Transverse colon (tissue), 3 donors: ENCODE measurements around the gene BMAL1.

Source experiments
- EP300 ChIP-seq: sonication (generic); formaldehyde crosslinking; IDR thresholded peaks from one replicate; pipeline ENCODE4 v1.6.1; 2017; ENCODE audit warnings: antibody characterized with exemption, low read depth
- POLR2A ChIP-seq: fragments of 450-650 bp; IDR thresholded peaks from one replicate; pipeline ENCODE4 v1.6.1; 2016; ENCODE audit warnings: antibody characterized with exemption, mild to moderate bottlenecking, moderate library complexity
- TF ChIP-seq, protein P1 (sequence below), 5 experiments: fragments of 200-600 bp in 3 of 5; fragments of 450-650 bp in 2 of 5; sonication (generic) in 3 of 5; IDR thresholded peaks; 1 replicate in 2 of 5; 2 replicates in 3 of 5; pipeline ENCODE4 v1.5.1; 2016 to 2017; ENCODE audit warnings: antibody characterized with exemption in 5 of 5, inconsistent platforms in 3 of 5, mild to moderate bottlenecking in 2 of 5, moderate library complexity in 1 of 5

DNA sequence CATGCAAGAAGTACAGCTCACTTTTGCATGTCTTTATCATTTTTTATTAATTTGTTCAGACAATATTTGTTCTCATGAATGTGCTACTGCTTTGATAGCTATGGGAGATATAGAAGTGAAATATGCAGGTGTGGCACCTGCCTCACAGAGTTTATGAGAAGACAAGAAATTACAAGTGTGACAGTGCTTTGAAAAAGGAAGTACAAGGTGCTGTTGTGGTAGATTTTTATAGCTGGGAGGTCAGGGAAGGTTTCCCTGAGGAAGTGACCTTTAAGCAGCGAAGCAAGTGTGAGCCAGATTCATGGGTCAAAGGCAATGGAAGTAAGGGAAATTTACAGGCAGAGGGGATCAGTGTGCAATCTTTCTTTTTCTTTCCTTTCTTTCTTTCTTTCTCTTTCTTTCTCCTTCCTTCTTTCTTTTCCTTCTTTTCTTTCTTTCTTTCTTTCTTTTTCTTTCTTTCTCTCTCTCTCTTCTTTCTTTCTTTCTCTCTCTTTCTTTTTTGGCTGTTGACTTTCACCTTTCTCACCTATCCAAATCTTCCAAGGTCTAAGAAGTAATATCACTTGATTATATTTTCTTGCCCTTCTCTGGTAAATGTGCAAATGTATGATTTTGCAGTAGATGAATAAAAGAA is 6.4 kb upstream of the BMAL1 start:
- TF ChIP-seq, protein P1, sequence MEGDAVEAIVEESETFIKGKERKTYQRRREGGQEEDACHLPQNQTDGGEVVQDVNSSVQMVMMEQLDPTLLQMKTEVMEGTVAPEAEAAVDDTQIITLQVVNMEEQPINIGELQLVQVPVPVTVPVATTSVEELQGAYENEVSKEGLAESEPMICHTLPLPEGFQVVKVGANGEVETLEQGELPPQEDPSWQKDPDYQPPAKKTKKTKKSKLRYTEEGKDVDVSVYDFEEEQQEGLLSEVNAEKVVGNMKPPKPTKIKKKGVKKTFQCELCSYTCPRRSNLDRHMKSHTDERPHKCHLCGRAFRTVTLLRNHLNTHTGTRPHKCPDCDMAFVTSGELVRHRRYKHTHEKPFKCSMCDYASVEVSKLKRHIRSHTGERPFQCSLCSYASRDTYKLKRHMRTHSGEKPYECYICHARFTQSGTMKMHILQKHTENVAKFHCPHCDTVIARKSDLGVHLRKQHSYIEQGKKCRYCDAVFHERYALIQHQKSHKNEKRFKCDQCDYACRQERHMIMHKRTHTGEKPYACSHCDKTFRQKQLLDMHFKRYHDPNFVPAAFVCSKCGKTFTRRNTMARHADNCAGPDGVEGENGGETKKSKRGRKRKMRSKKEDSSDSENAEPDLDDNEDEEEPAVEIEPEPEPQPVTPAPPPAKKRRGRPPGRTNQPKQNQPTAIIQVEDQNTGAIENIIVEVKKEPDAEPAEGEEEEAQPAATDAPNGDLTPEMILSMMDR (IDR thresholded peaks at IDR 0.05) = no peak
- TF ChIP-seq EP300 (no peak), POLR2A (no peak)
